CD4-positive, alpha-beta T cell treated with Interleukin-15 for 4 hours (primary cell): ENCODE data around the gene PAGE1.
"Not testable (repeated sequence)": the region's sequence is repeated elsewhere in the genome, so short reads cannot be mapped to it uniquely, and the experiment has no call there.

ENCODE experiments used
- DNase-seq: peaks from one replicate; pipeline ENCODE4 v3.0.0-alpha.2; 2020; ENCODE audit warnings: low spot score

The PAGE1 gene, protein sequence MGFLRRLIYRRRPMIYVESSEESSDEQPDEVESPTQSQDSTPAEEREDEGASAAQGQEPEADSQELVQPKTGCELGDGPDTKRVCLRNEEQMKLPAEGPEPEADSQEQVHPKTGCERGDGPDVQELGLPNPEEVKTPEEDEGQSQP

DNA sequence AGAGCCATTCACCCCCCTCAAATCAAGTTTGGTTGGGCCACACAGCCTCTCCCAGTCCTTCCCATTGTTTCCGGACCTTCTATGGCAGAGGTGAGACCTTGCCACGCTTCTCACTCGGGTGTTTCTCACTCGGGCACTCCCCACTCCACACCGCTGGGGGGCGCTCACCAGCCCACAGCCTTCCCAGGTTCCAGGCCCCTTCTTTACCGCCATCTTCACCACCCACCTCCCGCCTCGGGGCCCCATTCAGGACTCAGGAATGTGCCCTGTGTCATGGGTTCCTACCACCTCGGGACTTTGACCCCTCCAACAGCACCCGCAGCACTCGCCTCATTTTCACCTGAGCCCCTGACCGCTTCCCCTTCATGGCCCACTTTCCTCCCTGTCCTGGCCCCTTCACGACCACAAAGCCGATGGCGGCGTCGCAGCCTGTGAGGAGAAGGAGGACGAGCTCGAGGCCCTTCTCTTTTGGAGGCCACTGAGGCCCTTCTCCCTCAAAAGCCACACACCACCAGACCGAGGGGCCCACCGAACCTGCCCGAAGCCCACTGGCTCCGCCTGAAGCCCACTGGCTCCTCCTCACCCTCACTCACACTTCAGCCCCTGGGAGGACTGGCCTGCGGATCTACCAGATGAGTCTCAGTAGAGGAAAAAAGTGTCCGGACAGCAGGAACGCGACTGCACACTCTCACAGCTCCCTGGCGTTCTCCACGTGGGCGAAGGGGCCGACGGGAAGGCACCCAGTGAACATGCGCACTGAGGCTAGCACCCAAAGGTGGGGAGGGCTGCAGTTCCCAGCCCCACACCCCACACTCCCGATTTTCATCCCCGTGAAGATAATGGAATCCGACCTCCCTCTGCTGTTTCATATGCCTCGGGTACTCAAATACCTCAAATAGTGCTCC lies at the start of gene PAGE1:
Gene PAGE1, minus strand, starts transcription at position 709 of the 905 bp plus-strand sequence. CDS start 1,214 bp downstream, outside the sequence.
- no peak for DNase-seq

DNA sequence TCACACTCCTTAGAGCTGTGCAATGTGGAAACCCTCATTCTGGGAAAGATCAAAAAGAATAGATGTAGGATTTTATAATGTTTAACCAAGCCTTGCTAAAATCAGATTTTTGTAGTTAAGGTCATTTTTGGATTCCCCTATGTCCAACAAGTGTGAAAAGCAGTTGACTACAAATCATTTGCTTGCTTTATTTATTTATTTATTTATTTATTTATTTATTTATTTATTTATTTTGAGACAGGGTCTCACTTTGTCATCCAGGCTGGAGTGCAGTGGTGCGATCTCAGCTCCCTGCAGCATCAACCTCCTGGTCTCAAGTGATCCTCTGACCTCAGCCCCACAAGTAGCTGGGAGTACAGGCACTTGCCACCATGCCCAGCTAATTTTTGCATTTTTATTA lies 45.7 kb upstream of the PAGE1 start:
- not testable (repeated sequence) for DNase-seq

DNA sequence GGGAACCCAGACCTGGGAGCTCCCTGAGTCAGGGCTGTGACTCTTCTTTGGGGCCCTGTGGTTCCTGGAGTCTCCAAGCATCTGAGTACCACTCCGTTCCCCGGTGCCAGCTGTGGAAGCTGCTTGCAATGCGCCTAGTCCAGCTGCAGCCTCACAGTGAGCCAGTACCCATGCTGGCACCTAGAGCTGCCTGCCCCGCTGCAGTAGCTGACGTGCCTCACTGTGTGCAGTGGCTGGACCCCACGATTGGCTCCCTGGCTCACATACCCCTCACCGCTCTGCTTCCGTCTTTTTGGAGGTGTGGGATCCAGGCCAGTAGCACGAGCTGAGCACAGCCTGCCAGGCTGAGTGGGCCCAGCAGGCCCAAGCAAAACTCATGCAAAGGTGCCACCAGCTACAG lies 32.1 kb upstream of the PAGE1 start:
- DNase-seq, result no peak

DNA sequence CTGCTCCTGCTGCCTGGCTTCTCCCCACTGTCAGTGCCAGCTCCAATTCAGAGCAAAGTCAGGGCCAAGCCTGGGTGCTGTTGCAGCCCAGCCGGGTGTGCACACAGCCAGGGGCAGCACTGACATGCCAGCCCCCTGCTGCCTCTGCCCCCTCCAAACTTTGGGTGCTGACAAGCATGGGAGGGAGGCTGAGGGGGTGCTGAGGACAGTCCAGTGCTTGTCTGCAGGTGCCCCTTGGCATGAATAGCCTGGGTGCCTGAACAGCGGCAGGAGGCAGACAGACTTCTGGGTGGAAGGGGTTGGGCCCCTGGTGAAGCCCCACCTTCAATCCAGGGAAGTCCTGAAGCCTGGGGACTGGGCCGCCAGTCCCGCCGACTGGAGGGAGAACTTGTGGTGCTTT lies 31.2 kb upstream of the PAGE1 start:
- DNase-seq, result no peak

DNA sequence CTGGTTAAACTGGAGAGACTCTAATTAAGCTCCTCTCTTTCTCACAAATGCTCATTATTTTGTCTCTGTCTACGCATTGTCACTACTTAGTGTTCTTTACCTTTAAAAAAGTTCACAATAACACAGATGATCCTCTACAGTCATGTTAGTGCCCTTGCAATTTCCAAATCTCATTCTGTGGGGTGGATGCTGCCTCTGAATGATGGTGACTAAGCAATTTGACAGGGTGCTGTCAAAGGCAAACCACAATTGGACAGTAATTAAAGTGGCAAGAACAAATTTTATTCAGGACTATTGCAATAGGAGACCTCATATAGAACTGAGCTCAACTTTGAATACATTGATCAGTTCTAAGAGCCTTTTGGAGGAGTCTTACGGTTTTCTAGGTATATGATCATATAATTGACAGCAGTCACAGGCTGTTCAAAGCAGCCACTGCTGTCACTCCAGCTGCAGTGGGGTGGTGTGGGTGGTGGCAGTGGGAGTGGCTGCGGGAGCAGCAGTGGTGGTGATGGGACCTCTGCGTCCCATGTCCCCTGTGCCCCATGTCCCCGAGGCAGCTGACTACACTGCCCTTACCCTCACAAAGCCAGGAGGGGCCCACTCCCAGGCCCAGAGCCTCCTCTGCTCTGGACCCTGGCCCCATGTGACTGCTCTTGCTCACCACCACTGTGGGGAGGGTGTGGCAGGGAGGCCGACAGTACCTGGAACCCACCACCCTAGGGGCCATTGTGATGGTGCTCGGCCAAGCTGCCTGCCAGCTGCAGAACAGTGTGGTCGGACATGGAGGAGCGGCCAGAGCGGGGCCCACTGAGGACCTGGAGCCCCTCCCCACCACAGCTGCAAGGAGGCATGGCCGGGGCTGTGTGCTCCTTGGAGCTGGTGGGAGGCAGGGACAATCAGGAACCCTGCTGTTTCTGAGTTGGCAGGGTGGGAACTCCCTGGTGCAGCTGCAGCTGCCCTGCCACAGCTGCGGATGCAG lies 30.4 kb upstream of the PAGE1 start:
- DNase-seq, result no peak

DNA sequence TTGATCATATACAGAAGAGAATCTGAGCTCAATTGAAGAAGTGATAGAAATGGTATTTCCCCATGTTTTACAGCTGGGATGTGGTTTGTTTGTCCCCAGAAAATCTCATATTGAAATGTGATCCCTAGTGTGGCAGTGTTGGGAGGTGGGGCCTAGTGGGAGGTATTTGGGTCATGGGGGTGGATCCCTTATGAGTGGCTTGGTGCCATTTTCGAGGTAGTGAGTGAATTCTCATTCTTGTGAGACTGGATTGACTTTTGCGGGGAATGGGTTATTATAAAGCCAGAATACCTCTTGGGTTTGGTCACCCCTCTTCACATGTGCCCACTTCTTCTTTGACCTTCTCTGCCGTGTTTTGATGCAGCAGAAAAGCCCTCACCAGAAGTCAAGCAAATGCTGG lies 29.6 kb upstream of the PAGE1 start:
- DNase-seq, result no peak

DNA sequence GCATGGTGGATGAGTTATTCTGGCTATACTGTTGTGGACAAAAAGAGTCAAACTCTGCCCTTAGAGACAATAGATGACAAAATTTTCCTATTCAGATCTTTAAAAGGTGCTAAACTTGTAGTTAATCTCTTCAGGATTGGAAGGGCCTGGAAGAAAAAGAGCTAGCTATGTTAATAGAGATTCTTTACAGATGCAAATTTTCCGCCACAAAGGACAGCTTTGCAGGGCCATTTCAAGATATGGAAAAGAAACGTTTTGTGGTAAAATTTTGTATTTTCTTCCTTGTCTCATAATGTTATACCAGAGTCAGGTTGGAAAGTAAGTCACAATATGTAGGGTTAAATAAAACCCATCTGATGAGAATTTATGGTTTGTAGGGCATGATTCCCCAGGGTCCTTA lies 24.3 kb upstream of the PAGE1 start:
- DNase-seq, result not testable (repeated sequence)

DNA sequence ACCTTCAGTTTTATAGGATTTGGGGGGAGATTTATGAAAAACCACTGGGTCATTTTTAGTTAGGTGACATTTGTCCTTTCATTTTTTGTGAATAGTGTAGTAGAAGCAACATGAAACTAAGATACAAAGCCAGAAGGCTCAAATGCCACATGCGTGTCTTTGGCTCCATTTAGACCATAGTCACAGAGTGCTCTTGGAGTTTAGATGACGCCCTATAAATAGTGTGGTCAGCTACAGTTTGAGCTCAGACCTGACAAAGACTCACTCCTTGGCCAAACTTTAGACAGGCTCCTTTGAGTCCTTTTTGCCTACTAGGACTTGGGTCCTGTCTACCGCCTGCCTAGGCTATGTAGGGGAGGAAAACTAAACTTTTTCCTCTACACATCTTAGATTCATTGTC lies 16.8 kb upstream of the PAGE1 start:
- no peak for DNase-seq

DNA sequence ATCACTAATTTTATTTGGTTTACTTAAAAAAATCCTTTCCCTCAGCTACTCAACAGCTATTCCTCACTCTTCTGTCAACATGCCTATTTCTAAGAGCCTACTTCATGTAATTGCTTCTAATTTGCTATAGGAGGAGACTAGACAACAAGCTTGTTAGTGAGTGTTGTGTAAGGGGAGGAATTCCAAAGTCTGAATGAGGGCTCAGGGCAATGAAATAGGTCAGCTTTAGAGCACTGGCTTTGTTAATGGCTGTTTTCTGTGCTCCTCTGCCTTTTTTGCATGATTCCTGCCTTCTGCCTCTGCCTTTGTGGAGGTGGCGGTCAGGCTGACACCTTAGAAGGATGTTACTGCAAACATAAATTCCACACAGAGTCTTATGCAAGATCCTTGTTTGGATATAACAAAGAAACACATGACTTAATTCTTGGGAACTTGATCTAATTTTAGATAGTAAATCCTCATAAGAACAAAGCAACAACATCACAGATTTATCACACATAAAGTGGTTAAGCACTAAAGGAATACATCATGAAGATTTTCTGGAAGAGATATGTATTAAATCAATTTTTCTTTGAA lies 15.0 kb upstream of the PAGE1 start:
- DNase-seq, result no peak

DNA sequence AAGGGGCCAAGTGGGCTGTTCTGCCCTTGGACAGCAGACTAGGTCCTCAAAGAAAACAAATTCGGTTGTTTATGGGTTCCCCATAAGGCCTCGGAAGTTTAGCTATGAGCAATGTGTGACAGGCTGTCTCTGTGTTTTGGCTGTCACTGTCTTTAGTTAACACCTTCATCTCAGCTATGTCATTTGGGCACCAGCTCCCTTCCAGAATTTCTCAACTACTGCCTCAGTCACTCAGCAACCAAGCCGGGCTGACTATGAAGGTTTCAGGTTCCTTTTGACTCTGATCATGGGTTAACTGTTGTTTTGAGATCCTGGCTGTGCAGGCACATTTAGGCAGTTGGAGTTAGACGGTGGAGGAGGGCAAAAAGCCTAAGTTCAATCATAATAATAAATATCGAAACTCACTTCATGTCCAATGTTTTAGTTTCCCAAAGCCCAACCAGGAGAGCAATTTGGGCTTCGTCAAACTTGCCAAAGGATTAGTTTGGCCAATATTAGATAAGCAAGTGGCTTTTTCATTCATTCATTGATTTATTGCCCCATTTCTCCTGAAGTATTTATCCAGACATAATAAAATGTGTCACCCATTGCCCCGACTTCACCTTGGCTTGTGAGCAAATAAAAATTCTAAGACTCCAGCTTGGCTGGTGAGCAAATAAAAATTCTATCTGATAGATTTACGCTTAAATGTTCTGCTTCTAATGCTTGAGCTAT lies 9.1 kb upstream of the PAGE1 start:
- DNase-seq, result no peak

DNA sequence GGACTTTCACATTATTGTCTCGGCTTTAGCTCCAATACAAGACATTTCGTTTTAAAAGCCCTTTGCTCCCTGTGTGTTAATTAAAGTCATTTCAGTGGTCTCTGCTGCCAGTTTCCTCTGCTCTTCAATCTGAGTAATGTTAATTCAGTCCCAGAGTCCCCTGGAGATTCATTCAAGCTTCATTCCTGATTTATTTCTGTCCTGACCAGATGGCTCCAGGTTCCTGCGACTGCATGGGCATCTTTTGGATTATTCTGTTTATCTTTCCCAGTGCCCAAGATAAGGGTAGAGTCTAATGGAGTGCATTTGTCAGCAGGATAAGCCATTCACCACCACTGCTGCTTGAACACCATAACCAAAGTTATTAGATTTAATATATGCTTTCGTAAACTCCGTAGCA lies 6.1 kb upstream of the PAGE1 start:
- no peak for DNase-seq

DNA sequence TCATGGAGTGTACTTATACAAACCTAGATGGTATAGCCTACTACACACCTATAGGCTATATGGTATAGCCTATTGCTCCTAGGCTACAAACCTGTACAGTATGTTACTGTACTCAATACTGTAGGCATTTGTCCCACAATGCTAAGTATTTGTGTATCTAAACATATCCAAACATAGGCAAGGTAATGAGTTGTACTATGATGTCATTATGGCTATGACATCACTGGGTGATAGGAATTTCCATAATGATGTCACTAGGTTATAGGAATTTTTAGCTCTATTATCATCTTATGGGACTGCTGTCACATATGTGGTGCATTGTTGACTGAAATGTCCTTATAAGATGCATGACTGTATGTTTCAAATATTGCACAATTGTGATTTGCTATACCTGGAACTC lies 5.5 kb upstream of the PAGE1 start:
- no peak for DNase-seq

DNA sequence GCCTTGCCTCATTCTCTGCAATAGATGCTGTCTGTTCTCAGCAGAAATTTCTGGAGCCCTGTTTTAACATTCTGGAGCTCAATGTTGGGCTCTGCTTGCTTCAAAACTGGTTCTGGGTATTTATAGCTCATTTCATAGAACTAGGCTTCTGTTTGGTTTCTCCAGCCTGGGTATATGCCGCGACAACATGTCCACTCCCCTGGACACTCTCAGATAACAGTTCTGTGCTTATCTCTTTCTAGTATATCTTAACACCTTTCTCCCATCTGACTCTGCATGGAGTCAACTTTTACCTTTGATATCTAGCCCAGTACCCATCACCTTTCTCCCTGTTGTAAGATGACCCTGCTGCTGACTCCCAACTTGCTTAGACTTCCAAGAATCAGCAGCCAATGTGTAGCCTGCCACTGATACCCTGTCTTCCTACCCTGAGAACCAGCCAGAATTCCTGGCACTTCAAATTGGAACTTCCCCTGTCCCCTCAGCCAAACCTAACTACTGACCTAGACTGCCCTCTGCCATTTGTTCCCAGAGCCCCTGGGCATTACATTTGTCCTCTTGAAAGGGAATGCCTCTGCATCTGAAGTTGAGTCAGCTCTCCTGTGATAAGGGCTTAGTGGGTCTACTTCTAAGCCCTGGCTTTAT lies 20.6 kb downstream of the PAGE1 start:
- no peak for DNase-seq

DNA sequence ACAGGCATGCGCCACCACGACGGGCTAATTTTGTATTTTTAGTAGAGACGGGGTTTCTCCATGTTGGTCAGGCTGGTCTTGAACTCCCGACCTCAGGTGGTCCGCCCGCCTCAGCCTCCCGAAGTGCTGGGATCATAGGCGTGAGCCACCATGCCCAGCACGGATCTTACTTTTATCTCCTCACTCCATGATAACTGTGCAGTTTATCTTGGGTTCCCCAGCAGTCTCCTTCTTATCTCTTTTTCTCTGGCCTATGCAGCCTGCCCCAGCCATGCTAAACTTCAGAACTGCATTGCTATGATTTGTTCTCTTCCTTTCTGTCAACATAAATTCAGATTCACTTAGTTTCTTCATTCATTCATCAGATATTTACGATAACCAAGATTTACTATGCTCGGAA lies 22.4 kb downstream of the PAGE1 start:
- DNase-seq, result no peak

DNA sequence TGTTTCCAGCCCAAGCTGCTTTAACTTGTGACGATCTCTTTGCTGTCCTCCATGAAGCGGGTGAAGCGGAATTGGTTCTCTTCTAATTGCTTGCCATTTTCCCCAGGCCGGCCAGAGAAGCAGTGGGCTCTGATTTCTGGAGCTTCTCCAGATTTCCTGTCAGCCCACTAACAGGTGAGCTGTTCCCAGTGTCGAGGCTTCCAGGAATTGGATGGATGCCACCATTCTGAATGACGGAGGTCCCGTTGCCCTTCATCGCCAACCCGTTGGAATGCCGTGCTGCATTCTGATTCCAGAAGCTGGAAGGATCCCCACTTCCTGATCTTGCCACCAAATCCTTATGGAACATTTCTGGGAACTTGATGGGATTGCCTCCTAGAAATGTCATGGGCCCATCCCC lies 31.0 kb downstream of the PAGE1 start:
- DNase-seq, result no peak

DNA sequence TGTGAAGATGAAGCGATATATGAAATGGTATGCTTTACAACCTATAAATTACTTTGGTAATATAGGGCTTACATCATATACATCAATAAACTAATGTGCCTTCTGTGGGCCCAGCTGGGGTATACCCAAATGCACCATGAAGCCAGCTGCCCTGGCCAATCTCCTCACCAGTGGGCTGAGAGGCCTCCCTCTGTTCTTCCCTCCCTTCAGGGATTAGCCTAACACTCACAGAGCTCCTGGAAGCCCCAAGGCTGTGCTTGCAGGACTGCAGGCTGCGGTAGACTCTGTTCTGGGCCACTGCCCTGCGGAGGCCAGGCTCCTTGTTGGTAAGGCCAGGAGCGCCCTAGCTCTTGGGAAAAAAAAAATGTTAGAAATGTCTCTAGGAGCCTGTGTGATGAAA lies 33.9 kb downstream of the PAGE1 start:
- no peak for DNase-seq

DNA sequence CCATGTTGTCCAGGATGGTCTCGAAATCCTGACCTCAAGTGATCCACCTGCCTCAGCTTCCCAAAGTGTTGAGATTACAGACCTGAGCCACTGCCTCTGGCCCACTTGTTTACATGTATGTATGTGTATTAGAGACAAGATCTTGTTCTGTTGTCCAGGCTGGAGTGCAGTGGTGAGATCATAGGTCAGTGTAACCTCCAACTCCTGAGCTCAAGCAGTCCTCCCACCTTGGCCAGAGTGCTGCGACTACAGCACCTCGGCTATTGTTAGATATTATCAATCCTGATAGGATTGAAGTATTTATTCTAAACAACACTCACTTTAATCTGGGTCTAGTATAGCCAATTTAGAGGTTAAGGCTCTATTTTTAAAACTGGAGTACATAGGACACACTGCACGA lies 36.0 kb downstream of the PAGE1 start:
- DNase-seq, result no peak

DNA sequence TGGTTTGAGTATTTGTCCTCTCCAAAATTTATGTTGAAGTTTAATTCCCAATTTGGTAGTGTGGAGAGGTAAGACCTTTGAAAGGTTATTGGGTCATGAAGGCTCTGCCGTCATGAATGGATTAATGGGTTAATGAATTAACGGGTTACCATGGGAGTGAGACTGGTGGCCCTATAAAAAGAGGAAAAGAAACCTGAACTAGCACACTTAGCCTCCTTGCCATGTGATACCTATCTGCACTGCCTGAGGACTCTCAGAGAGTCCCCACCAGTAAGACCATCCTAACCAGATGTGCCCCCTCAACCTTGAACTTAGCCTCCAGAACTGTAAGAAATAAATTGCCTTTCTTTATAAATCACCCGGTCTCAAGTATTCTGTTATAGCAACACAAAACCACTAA lies 39.3 kb downstream of the PAGE1 start:
- no peak for DNase-seq

DNA sequence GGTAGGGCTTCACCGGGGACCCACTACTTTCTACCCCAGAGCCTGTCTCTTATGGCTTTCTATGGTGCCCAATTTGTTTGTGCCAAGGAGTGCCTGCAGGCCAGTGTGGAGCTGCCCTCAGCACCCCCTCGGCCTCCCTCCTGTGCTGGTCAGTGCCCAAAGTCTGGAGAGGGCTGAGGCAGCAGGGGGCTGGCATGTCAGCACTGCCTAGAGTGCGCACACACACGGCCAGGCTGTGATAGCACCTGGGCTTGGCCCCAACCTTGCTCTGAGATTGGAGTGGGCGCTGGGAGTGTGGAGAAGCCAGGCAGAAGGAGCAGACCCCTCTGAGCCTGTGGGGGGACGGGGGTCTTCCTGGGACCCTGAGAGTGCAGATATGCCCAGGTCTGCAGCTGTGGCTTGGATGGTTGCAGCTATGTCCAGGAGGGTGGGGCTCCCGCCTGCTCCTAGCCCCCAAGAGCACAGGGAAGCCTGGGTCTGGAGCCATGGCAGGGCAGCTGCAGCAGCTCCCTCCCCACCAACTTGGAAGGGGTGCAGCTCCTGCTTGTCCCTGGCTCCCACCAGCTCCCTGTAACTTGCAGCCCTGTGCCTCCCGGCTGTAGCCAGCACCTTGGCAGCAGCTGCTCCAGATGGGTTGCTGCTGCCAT lies 50.7 kb downstream of the PAGE1 start:
- DNase-seq, result no peak
